Activated CD8-positive, alpha-beta memory T cell treated with anti-CD3 and anti-CD28 coated beads for 36 hours (primary cell): ENCODE data around the gene ADAM8. TPM values are rescaled to one million over a fixed set of nuclear protein-coding genes. Genes with fewer than 3 reads are reported as not detected.
"Not testable (repeated sequence)": the region's sequence is repeated elsewhere in the genome, so short reads cannot be mapped to it uniquely, and the experiment has no call there.

Source experiments
- CTCF ChIA-PET: fragments of 350-600 bp; sonication (Branson Sonifier 250); formaldehyde crosslinking; loops from one replicate; lab custom pipeline; 2021; ENCODE audit warnings: antibody characterized with exemption; lab: Charles Lee
- POLR2A ChIA-PET: fragments of 350-600 bp; sonication (Branson Sonifier 250); formaldehyde crosslinking; loops from one replicate; lab custom pipeline; 2021; ENCODE audit warnings: antibody characterized with exemption; lab: Charles Lee
- total RNA-seq, 2 experiments: library from RNA; stranded (reverse); gene quantifications; one replicate each; pipeline ENCODE4 v1.2.3, GENCODE V29; 2021

Gene ADAM8
- total RNA-seq, 2 experiments from 2014 or later: 68.5 to 70.1 TPM

DNA sequence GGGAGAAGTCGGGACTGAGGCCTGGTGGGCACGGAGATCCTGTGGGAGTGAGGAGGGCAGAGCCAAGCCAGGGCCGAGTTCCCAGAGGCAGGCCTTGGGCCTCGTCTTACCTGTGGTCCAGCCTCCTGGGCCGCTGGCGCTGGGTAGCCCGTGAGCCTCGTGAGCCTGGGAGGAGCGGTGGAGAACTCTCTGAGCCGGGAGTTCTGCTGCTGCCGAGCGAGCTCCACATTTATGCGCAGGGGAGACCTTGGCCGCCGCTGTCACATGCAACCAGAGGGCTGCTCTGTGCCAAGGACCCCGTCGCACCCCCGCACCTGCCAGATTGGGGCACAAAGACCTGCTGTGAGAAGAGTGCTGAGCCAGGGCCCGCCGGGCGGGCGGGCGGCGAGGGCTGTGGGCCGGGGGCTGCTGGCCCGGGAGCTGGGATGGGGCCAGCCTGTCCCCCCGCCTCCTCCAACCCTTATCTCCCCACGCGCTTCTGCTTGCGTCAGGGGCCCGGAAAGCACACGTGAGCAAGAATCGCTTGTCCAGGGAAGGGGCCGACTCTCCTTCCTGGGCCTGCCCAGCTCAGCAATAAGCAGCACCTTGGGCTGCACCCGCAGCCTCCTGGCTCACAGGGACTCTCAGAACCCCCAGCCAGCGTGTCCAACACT lies 28.9 kb downstream of the ADAM8 start:
- POLR2A ChIA-PET: interaction anchor here (0.7 kb wide), 1 partner anchor 28 kb away, joined by 9 read pairs; no protein-coding TSS in a partner anchor
- CTCF ChIA-PET: no interaction called here

DNA sequence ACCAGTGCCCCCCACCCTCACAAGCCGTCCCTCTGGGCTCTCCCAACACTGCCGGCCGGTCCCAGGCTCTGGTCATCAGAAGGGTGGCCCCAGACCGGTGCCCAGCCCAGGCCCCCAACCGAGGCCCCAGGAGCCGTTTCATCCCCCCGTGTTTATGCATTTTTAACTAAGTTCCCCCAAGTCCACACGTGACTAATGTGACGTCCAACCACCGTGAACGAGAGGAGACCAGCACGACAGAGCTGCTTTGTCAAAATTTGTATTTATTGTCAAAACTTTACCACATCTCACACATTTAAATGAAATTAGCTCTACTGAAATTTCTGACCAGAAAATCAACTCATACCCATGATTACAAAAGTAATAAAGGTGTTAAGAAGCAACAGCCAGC lies 30.4 kb downstream of the ADAM8 start:
- ChIA-PET CTCF (interaction anchor here (0.7 to 1.5 kb wide), 2 partner anchors 30 to 41 kb away, joined by 4 read pairs; partner anchors contain the start of gene ADAM8), POLR2A (no interaction called here)

DNA sequence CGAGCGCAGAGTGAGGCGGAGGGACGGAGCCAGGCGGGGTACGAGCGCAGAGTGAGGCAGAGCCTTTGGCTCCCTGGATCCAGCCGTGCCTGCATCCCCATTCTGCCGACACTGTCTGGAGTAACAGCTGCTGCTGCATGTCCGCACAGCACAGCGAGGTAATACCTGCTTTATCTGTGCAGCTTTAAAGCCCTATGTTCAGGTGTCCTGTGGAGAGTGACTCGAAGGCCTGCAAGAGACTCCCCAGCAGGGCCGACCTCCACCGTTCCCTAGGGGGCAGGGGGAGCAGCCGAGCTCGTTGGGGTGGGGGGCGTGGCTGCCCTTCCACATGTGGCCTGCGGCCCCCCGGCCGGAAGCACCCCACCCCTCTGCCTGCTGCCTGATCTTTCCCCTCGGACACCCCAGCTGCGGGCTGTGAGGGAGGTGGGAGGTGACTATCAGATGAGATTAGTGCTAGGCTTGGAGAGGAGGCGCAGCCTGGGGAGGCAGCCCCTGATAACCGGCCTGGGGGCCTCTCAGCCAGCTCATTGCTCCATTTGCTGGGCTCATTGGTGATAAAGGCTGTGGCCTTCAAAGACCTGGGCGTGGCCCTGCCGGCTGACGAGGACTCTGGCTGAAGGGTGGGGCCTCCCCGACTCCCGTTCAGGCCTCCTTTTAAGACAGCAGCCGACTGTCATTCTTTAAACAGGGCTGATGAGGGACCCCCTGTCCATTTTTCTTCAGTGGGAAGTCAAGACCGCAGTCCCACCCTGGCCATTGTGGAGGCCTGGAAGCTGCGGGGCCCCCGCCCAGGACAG lies 31.0 kb downstream of the ADAM8 start:
- CTCF ChIA-PET: interaction anchor here (1.5 kb wide), 1 partner anchor 31 kb away, joined by 4 read pairs; the partner anchor contains the start of gene ADAM8
- POLR2A ChIA-PET: interaction anchor here (0.6 kb wide), 1 partner anchor 30 kb away, joined by 3 read pairs; no protein-coding TSS in a partner anchor

DNA sequence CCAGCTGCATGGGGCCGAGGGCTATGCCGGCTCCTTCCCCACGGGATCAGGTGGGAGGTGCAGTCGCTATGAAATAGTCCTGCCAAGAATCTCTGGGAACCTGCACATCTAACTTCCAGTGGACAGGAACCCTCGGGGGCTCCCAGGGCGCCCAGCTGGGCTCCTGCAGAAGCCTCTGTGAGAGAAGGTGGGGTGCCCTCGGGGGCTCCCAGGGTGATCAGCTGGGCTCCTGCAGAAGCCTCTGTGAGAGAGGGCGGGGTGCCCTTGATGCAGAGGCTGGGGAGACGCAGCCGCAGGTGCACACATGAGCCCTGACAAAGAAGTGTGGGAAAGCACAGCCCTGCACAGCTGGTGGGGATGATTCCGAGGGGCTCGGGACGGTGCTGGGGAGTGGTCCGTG lies 33.1 kb downstream of the ADAM8 start:
- ChIA-PET POLR2A (no interaction called here), CTCF (no interaction called here)

DNA sequence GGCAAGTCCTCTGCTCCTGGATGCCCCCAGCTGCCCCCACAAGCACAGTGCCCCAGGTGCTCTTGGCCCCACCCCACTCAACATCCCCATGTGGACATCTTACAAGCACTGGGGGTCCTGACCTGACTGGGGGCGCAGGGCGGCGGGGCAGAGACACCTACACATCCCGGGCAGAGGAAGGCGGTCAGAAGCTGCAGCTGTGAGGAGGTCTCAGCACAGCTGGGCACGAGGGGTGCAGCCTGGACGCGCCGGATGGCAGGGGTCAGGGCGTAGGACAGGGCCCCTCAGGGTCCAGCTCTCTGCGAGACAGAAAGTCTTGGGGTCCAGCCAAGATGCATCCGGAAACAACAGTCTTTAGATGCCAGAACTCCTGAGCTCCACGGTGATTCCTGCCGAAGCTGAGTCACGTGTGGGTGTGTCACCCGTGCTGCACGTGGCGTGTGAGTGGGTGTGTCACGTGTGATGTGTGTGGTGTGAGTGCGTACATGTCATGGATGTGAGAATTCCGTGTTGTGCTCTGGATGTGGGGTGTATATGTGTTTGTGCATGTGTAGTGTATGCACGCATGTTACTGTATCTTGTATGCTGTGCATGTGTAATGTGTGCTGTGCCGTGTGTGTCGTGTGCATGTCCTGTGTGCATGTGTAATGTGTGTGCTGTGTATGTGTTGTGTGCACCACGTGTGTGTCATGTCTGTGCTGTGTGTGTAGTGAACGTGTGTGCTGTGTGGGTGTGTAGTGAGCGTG lies 33.9 kb downstream of the ADAM8 start:
- ChIA-PET POLR2A (no interaction called here), CTCF (interaction anchor here (1.1 kb wide), 1 partner anchor 15 kb away, joined by 3 read pairs; no protein-coding TSS in a partner anchor)

DNA sequence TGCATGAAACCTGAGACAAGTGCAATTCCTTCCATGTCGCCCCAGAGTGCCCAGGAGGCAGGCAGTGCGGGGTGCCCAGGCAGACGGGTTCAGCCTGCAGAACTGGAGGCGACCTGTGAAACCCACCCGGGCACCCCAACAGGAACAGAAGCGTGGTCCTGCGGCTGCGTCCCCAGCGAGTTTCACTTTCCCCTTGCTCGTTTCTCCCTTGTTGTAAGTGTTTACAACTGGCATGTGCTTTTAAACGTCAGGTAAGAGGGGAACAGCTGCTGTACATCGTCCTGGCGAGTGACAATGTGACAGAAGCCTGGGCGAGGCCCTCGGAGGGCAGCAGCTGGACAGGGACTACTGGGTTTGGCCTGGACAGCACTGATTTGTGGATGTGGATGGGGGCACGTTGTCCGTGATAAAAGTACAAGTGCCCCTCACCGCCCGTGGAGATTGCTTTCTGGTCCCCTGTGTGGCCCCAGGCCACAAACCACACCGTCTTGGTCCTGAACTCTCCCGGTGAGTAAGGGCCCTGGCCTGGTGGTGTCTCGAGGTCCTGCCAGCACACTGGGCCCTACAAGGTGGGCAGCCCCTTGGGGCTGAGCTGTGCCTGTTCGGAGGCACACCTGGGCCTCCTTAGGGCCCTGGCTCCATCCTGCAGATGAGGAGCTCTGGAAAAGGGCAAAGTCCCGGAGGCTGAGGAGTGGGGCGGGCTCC lies 35.0 kb downstream of the ADAM8 start:
- CTCF ChIA-PET: interaction anchor here (1.1 kb wide), 1 partner anchor 16 kb away, joined by 3 read pairs; no protein-coding TSS in a partner anchor
- POLR2A ChIA-PET: interaction anchor here (0.6 kb wide), 1 partner anchor 15 kb away, joined by 5 read pairs; no protein-coding TSS in a partner anchor

DNA sequence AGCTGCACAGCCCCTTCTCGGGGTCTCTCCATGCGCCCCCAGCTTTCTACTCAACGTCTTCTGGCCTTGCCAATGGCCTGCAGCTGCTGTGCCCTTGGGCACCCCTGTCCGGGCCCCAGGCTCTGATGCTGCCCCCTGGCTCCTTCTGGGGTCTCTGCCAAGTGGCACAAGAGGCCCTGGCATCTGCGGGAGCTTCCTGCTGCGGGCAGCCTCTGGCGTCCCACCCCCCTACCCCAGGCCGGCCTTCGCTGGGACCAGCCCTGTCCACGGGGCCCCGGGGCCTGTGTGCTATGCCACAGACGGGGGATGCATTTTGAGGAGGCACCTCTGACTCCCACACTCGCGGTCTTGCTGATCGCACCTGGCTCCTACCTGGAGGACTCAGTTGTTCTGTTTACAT lies 36.7 kb downstream of the ADAM8 start:
- CTCF ChIA-PET: no interaction called here

DNA sequence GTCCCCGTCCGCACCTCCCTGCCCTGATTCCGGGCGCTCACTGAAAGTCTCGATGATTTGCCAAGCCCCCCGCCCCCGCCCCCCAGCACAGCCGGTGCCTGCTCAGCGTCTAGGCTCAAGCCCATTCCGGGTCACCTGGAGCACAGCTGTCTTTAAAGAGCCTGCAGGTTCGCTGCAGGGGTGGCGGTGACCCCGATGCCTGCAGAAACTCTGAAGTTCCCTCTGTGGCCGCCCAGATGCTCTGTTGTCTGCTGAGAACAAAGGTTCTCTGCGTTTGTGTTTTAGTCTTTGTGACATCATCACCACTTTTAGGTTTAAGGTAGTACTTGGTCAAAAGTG lies 38.2 kb downstream of the ADAM8 start:
- POLR2A ChIA-PET: no interaction called here

More for the DNA sequence above, 36.7 kb downstream of the ADAM8 start:
- POLR2A ChIA-PET: no interaction called here

DNA sequence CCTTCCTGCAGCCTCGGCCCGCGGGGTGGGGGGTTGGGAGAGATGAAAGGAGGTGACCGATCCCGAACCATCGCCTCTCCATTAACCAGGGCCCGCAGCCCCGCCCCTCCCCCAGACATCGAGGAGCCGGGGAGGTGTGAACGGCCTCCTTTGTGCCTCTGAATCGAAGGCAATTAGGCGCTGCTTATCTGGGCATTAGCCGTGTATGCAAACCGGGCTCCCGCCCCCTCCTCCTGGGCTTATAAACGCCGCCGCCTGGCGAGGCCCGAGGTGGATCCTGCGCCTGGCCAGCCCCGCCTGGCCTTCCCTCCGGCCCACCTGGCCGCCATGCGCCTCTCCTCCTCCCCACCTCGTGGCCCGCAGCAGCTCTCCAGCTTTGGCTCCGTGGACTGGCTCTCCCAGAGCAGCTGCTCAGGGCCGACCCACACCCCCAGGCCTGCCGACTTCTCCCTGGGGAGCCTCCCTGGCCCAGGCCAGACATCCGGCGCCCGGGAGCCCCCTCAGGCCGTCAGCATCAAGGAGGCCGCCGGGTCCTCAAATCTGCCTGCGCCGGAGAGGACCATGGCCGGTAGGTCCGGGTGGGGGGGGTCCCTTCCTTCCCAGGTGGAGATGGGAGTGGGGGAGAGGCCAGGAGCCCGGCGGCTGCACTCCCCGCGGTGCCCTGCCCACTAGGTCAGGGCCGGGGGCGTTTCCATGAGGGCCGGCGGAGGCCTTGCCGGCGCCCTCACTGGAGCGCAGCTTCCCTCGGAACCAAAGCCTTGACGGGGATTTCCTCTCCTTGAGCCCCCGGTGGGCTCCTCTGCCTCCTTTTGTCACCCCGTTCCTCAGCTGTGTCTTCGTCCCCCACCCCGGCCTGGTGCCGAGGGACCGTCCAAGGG lies 38.8 kb downstream of the ADAM8 start, which contains the start of gene VENTX:
TSS of gene VENTX (plus strand) at position 268 of the 878 bp plus-strand sequence. CDS start at position 328, 60 bp downstream.
- ChIA-PET POLR2A (no interaction called here), CTCF (no interaction called here)

More for the DNA sequence above, 38.2 kb downstream of the ADAM8 start:
- CTCF ChIA-PET: no interaction called here

DNA sequence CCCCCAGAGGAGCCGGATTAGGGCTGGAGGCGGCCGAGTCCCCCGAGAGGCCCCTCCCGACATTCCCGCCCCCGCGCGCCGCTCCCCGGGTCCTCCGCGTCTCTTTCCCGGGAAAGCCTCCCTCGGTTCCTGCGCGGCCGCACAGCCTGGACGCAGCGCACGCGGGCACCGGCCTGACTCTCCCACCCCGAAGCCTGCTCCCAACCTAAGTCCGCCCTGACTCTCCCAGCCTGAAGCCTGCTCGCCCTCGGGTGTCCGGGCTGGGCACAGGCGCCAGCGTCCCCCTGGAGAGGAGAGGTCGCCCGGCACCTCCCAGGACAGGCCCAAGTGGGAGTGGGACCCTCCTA lies 39.5 kb downstream of the ADAM8 start:
- ChIA-PET POLR2A (no interaction called here), CTCF (no interaction called here)

DNA sequence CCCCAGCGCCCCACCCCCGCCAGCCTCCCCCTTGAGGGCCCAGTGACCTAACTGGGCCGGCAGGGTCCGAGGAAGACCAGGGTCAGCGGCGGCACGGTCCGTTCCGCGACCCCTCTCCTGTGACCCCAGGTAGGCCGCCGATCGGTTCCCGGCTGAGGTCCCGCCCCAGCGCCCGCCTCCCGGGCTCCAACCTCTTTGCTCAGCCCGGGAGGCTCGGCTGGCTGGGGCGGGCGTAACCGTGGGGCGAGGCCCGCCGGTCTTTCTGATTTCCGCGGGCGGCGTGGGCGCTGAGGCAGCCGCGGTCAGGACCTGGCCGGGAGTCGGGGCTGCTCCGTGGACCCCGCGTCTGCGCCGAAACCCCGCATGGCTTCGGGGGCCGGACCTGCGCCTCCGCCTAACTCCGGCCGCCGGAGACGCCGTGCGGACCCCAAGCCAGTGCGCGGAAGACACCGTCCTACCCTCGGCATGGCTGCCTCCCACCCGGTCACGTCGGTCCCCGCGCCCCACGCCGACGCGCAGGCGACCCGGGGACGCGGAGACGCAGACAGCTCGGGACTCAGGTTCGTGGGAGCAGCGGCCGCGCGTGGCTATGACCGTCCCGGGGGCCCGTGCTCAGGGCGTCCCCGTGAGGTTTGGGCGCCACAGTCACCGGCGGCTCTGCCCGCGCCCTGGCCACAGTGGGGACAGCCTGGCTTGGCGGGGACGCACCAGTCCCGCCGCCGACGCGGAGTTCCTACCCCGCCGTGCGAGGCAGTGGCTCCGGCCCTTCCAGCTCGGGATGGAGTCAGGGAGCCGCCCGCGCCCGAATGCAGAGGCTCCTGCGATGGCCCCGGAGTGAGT lies 40.0 kb downstream of the ADAM8 start:
- POLR2A ChIA-PET: no interaction called here
- CTCF ChIA-PET: no interaction called here

DNA sequence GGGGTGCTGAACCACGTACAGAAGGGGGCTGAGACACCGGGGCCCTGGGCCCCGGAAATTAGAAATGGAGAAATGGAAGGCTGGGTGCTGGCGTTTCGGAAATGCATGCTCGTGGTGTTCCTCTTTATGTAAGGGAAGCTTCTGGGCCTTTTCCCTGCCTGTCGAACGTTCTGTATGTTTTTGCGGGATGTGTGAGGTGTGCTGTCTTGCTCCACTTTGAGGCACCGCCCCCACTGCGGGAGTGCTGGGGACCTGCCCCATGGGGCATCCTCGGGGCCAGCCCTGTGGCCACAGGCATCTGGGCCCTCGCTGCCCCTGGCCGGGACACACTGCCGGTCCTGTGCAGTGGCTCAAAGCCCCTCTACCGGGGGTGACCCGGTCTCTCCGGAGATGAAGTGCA lies 40.7 kb downstream of the ADAM8 start:
- ChIA-PET CTCF (no interaction called here), POLR2A (no interaction called here)

DNA sequence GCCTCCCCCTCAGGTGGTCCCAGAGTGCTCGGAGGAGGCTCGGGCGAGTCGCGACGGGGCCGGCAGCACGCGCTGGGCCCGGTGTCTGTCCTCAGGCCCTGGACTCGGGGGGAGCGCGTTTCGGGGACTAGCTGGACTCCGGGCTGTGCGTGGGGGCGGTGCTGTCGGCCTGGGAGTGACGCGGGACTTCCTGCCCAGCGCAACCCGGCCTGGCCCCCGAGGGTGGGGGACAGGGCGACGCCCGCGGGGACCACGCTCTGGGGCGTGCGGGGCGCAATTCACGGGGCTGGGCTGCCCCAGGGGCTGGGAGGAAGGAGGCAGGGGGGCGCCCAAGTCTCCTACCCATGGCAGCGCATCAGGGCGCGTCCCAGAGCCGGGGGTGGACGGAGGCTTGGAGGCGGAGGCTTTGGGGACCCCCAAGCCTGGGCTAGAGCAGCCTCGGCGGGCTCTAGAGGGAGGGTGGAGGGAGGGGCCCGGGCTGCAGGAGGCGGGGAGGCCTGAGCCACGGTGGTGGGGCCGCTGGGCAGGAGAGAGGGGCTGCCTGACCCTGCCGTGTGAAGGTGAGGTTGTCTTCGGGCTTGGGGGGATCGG lies 41.3 kb downstream of the ADAM8 start:
- ChIA-PET CTCF (no interaction called here), POLR2A (interaction anchor here (0.6 kb wide), 1 partner anchor 25 kb away, joined by 3 read pairs; no protein-coding TSS in a partner anchor)

DNA sequence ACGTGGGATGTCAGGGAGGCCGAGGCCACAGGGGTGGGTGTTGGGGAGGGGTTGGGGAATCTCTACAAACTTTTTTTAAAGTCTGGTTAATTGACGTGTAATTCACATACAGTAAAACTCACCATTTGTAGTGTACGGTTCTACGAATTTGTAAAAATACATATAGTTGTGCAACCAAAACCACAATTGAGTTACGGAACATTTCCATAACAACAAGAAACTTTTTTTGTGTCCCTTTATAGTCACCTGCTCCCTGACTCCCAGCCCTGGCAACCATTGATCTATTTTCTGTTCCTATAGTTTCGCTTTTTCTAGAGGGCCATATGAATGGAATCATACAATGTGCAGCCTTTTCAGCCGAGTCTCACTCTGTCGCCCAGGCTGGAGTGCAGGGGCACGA lies 41.9 kb downstream of the ADAM8 start:
- POLR2A ChIA-PET: interaction anchor here (0.6 kb wide), 1 partner anchor 26 kb away, joined by 3 read pairs; no protein-coding TSS in a partner anchor
- CTCF ChIA-PET: not testable (repeated sequence)

DNA sequence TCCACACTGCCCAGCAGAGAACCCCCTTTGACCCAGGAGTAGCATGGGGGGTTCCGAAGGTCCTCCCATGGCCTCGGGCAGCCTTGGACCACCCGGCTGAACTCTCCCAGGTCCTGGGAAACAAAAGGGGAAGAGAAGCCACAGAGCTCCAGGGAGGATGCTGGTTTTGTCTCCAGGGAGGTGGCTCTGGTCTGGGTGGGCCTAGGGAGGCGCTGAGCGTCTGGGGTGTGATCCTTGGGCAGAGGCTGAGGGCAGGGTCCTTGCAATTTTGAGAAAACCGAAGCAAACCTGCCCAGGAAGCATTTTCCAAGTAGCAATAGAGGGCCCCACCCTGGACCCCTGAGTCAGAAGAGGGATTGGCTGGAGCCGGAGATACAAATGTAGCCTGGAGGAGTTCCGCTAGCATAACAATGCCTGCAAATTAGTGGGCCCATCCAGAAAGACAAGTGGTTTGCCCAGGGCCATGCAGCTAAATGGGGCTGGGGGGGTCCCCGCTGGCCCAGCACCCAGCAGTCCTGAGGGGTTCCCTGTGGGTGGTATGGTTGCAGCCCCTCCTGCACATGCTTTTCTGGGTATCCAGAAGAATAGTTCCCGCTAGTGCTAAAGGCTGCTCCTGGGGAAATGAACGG lies 44.6 kb downstream of the ADAM8 start:
- ChIA-PET CTCF (no interaction called here), POLR2A (no interaction called here)

DNA sequence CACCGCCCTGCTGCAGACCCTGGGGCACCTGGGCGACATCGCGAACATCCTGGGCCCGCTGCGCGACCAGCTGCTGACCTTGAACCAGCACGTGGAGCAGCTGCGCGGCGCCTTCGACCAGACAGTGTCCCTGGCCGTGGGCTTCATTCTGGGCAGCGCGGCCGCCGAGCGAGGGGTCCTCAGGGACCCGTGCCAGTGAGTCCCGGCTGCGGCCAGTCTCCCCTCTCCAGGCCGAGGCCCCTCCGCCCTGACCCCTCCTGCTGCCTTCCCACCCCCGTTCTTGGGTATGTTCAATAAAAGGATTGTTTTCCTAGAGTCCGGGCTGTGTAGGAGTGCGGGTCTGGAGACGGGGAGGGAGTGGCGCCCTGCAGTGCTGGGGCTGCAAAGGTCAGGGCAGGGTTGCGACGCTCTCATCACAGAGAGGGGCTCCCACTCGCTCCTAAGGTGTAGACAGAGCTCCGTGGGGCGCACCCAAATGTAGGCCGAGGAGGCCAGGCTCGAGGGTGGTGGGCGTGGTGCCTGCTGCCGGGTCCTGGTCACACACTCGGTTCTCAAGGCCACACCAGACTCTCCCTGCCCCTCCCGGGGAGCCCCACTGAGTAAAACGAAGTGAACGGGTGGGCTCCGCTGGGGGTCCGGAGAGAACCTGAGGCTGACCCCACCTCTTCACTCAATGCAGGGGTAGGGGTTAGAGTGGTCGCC lies 45.3 kb downstream of the ADAM8 start:
- CTCF ChIA-PET: no interaction called here
- POLR2A ChIA-PET: no interaction called here
